ENCODE results near the gene MRS2.

Gene MRS2

GRCh38 chr6:24446670-24447069 is 43.9 kb downstream of the MRS2 start:
- in situ Hi-C loops (cut with HindIII; ENCODE audit: low pct_unique_long_range_greater_than_20kb, low sequenced_read_pairs): no loop called here
- DNase-seq (ENCODE audit: low read depth in 1 of 2, low spot score in 1 of 2): no peak
- no peak for TF ChIP-seq JUND (IDR thresholded peaks at IDR 0.05; ENCODE audit: low read depth)

DNA sequence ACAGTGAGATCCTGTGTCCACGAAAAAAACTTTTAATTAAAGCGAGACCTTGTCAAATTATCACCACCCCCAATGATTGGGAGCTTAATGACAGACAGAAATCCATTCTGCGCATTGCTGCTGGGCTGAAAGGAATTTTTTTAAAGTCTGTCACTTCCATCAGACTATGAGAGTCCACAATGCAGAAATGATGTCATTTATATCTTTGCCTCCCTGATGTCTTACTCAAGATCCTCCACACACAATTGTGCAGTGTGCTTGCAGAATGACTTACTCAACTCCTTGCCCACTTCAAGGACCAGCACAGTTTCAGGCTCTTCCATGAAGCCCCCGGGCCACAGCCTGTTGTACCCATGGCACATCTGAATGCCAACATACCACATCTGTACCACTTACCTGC is 45.7 kb downstream of the MRS2 start:
- TF ChIP-seq JUND (IDR thresholded peaks at IDR 0.05; ENCODE audit: low read depth): no peak
- DNase-seq (ENCODE audit: low read depth in 1 of 2, low spot score in 1 of 2): no peak
- in situ Hi-C loops (cut with HindIII; ENCODE audit: low pct_unique_long_range_greater_than_20kb, low sequenced_read_pairs): no loop called here

DNA sequence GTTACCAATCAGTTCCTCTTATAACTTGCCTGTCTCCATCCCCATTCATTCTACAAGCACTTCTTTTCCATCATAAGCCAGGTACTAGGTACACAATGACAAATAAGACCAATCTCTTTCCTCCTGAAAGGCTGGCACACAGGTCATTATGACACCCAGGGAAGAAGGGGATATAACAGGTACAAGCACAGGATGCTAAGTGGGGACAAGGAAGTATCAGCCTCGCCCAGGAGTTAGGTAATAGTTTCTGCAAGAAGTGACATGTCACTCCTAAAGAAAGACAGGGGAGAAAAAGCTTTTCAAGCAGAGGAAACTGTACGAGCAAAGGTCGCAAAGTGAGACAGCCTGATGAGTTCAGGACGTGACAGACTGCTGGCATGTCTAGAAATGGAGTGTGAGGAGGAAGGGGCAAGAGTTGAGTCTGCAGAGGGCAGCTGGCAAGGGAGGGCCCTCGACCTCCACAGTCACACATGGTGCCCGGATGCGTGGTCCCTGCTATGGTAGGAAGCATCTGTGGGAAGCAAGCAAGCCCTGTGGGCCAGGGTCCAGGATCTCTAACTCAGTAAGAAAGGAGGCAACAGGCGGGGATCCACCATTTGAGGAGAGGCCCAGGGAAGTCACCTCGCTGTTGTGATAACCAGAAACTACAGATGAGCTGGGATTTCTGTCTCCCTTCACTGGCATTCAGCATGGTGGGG is 46.2 kb downstream of the MRS2 start:
- in situ Hi-C loops (cut with HindIII; ENCODE audit: low pct_unique_long_range_greater_than_20kb, low sequenced_read_pairs): no loop called here
- TF ChIP-seq JUND (IDR thresholded peaks at IDR 0.05; ENCODE audit: low read depth): no peak
- DNase-seq (ENCODE audit: low read depth in 1 of 2, low spot score in 1 of 2): no peak

- no peak for DNase-seq (ENCODE audit: low read depth in 1 of 2, low spot score in 1 of 2)
- no peak for TF ChIP-seq JUND (IDR thresholded peaks at IDR 0.05; ENCODE audit: low read depth)
- in situ Hi-C loops (cut with HindIII; ENCODE audit: low pct_unique_long_range_greater_than_20kb, low sequenced_read_pairs): no loop called here
These were observed 49.0 kb downstream of the MRS2 start for GRCh38 chr6:24451581-24452388.

DNA sequence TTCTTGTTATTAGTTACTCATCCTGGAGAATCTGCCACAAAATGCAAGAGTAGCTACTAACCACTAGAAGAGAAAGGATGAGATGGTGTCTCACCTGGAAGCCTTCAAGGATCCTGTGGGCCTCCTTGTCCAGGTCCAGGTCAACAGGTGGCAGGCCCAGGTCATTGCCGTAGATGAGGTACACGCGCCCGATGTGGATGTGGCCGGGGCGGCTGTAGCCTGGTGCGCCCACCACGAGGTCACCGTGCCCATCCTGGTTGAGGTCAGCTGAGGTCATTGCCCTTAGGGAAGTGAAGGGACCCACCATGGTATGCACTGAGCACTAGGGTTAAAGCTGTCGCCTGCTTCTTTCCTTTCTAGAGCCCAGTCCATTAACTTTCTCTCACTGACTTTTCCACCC is 51.2 kb downstream of the MRS2 start:
- no peak for TF ChIP-seq JUND (IDR thresholded peaks at IDR 0.05; ENCODE audit: low read depth)
- in situ Hi-C loops (cut with HindIII; ENCODE audit: low pct_unique_long_range_greater_than_20kb, low sequenced_read_pairs): no loop called here
- DNase-seq (ENCODE audit: low read depth in 1 of 2, low spot score in 1 of 2): no peak

- in situ Hi-C loops (cut with HindIII; ENCODE audit: low pct_unique_long_range_greater_than_20kb, low sequenced_read_pairs): no loop called here
- DNase-seq (ENCODE audit: low read depth in 1 of 2, low spot score in 1 of 2): no peak
- TF ChIP-seq JUND (IDR thresholded peaks at IDR 0.05; ENCODE audit: low read depth): no peak
These were observed 51.7 kb downstream of the MRS2 start for GRCh38 chr6:24454452-24454851.

DNA sequence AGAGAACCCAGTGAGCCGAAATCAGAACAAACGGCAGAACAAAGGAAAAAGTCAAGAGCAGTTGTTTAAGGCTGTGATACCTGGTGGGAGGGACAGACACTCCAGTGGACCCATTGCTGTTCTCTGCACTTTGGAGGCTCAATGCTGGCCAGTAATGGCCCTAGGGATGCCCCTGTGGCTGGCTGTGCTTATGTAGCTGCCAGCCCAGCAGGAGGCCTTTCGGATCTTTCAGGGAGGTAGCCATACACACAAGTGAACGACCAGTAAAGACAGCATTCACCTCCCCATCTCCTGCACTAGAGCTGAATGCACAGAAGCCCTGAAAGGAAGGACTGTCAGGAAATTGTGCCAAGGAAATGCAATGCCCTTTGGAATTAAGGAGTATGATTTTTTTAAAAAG is 52.3 kb downstream of the MRS2 start:
- DNase-seq (ENCODE audit: low read depth in 1 of 2, low spot score in 1 of 2): no peak
- in situ Hi-C loops (cut with HindIII; ENCODE audit: low pct_unique_long_range_greater_than_20kb, low sequenced_read_pairs): no loop called here
- no peak for TF ChIP-seq JUND (IDR thresholded peaks at IDR 0.05; ENCODE audit: low read depth)

GRCh38 chr6:24458134-24458533 is 55.4 kb downstream of the MRS2 start:
- DNase-seq (ENCODE audit: low read depth in 1 of 2, low spot score in 1 of 2): no peak
- no peak for TF ChIP-seq JUND (IDR thresholded peaks at IDR 0.05; ENCODE audit: low read depth)
- in situ Hi-C loops (cut with HindIII; ENCODE audit: low pct_unique_long_range_greater_than_20kb, low sequenced_read_pairs): no loop called here

GRCh38 chr6:24458941-24459340 is 56.2 kb downstream of the MRS2 start:
- DNase-seq (ENCODE audit: low read depth in 1 of 2, low spot score in 1 of 2): no peak
- in situ Hi-C loops (cut with HindIII; ENCODE audit: low pct_unique_long_range_greater_than_20kb, low sequenced_read_pairs): no loop called here

GRCh38 chr6:24460966-24461365 is 58.2 kb downstream of the MRS2 start:
- in situ Hi-C loops (cut with HindIII; ENCODE audit: low pct_unique_long_range_greater_than_20kb, low sequenced_read_pairs): no loop called here
- TF ChIP-seq JUND (IDR thresholded peaks at IDR 0.05; ENCODE audit: low read depth): no peak
- no peak for DNase-seq (ENCODE audit: low read depth in 1 of 2, low spot score in 1 of 2)

More at GRCh38 chr6:24458941-24459340, 56.2 kb downstream of the MRS2 start:
- no peak for TF ChIP-seq JUND (IDR thresholded peaks at IDR 0.05; ENCODE audit: low read depth)

GRCh38 chr6:24464253-24465038 is 61.7 kb downstream of the MRS2 start:
- TF ChIP-seq JUND (IDR thresholded peaks at IDR 0.05; ENCODE audit: low read depth): no peak
- no peak for DNase-seq (ENCODE audit: low read depth in 1 of 2, low spot score in 1 of 2)
- in situ Hi-C loops (cut with HindIII; ENCODE audit: low pct_unique_long_range_greater_than_20kb, low sequenced_read_pairs): no loop called here

DNA sequence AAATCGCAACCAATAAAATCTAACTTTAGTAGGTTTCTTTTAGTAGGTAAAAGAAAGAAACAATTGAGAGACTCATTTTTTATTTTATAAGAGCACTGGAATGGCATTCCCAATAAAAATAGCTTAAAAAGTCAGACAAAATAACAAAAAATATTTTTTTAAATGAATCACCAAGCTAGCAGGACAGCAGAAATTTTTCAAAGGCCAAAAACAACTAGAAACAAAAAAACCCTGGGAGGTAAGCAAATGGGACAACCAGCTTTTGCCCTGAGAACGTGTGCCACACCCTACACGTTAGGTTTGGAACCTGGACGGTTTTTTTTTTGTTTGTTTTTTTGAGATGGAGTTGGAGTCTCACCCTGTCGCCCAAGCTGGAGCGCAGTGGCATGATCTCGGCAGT is 67.1 kb downstream of the MRS2 start:
- in situ Hi-C loops (cut with HindIII; ENCODE audit: low pct_unique_long_range_greater_than_20kb, low sequenced_read_pairs): no loop called here
- TF ChIP-seq JUND (IDR thresholded peaks at IDR 0.05; ENCODE audit: low read depth): no peak
- no peak for DNase-seq (ENCODE audit: low read depth in 1 of 2, low spot score in 1 of 2)

DNA sequence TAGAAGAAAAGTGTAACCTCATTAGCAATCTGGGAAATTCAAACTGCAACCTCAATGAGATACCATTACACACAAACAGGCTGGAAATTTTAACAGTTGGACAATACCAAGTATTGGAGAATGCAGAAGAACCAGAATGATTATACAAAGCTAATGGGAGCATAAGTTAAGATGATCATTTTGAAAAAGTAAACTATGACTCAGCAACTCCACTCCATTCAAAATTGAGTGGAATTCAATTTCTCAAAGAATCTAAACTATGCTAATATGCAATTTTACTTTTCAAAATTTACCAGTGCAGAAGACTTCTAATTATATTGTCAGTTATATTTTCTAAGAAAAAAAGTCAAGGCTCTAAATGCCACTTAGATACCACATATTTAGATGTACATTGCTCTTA is 69.4 kb downstream of the MRS2 start:
- no peak for TF ChIP-seq JUND (IDR thresholded peaks at IDR 0.05; ENCODE audit: low read depth)
- in situ Hi-C loops (cut with HindIII; ENCODE audit: low pct_unique_long_range_greater_than_20kb, low sequenced_read_pairs): no loop called here
- peak in 1 of 2 experiments; percentile 42 for DNase-seq (ENCODE audit: low read depth in 1 of 2, low spot score in 1 of 2)

Measured in T47D (cell line).